Uterus (tissue), 2 donors: ENCODE measurements around the gene NENF.

Experiments
- POLR2A ChIP-seq, 2 donors: fragments of 450-650 bp; IDR thresholded peaks; one replicate each; pipeline ENCODE4 v1.6.1; 2016; ENCODE audit warnings: antibody characterized with exemption in 2 of 2, mild to moderate bottlenecking in 1 of 2, moderate library complexity in 1 of 2
- TF ChIP-seq, protein P1 (sequence below), 4 experiments: fragments of 200-600 bp in 2 of 4; fragments of 450-650 bp in 2 of 4; sonication (generic) in 2 of 4; IDR thresholded peaks; one replicate each; pipeline ENCODE4 v1.5.1; 2016 to 2019; ENCODE audit warnings: antibody characterized with exemption in 4 of 4, mild to moderate bottlenecking in 2 of 4, moderate library complexity in 1 of 4

DNA sequence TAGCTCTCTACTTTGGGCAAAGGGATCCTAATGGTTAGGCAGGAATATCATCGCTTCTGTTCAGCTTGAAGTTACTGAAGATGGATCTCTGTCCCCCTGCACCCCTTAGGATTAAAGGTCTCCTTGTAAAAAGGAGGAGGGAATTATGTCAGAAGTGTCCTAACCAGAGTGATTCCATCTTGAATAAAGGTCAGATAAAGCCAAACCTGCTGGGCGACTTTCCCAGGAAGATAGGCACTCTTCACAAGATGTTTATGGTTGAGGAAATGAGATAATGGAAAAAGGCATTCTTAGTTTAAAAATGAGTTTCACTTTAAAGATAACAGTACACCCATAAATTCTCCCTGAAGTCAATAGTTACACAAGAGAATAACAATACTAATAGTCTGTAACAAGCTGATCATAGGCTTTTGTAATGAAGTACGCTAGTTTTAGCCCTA is 1.7 kb upstream of the NENF start:
- TF ChIP-seq, protein P1, sequence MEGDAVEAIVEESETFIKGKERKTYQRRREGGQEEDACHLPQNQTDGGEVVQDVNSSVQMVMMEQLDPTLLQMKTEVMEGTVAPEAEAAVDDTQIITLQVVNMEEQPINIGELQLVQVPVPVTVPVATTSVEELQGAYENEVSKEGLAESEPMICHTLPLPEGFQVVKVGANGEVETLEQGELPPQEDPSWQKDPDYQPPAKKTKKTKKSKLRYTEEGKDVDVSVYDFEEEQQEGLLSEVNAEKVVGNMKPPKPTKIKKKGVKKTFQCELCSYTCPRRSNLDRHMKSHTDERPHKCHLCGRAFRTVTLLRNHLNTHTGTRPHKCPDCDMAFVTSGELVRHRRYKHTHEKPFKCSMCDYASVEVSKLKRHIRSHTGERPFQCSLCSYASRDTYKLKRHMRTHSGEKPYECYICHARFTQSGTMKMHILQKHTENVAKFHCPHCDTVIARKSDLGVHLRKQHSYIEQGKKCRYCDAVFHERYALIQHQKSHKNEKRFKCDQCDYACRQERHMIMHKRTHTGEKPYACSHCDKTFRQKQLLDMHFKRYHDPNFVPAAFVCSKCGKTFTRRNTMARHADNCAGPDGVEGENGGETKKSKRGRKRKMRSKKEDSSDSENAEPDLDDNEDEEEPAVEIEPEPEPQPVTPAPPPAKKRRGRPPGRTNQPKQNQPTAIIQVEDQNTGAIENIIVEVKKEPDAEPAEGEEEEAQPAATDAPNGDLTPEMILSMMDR (IDR thresholded peaks at IDR 0.05): no peak
- no peak for TF ChIP-seq POLR2A (IDR thresholded peaks at IDR 0.05)
